NCI-H2029 treated with DMSO at 0.1 percent for 48 hours (cell line): Measurements from ENCODE around the gene LRRC8B.
"Not testable (repeated sequence)": the region's sequence is repeated elsewhere in the genome, so short reads cannot be mapped to it uniquely, and the experiment has no call there.

Experiments used
- DNase-seq: peaks from one replicate; lab custom pipeline; 2025; lab: John Stamatoyannopoulos, UW

The LRRC8B gene

DNA sequence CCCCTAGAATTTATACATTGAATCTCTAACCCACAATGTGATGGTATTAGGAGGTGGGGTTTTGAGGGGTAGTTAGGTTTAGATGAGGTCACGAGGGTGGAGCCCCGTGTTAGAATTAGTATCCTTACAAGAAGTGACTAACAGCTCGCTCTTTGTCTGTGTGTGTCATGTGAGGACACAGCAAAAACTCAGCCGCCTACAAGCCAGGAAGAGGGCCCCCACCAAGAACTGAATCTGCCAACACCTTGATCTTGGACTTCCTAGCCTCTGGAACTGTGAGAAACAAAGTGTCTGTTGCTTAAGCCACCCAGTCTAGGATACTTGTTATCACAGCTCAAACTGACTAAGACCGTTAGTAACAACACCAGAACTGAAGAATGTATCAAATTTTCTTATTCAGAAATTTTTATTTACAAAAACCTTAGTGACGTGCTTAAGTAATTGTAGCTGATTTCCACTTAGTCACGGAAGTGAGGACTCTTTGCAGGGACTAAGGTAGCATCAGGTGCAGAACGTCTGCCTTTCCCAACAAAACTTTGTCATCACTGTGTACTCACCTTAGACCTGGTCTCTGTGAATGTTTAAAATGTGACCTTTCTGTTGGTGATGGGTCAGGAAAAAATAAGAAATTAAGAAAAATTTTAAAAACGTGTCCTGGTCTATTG is 83.8 kb downstream of the LRRC8B start:
- DNase-seq = no peak

DNA sequence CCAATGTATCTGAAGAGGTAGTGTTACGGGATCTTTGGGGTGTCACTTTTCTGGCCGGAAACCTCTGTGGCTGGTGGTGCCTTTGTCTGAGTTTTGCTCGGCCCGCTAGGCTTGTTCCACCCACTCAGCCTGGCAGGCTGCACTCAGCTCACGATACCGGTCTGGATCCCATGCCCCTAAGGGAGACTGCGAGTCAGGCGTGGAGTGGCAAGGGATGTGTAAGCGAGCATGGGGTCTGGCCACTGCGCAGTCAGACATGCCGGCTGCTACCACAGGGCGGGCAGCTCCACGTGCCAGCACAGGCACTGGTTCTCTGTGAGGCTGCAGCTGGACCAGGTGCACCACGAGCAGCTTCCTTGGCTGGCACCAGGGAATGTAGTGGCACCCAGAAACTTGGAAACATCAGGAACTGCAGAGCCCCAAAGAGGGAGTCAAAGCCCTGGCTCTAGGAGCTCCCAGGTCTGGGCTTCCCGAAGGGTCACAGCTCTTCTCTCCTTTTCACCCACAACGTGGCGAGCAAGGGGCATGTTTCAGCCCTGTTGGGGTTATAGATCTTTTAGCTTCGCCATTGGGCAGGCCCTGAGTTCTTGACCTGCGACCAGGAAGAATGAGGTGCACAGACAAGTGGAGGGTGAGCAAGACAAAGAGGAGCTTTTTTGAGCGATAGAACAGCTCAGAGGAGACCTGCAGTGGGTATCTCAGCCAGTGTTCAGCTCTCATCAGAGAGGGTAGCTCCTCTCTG is 84.5 kb downstream of the LRRC8B start:
- DNase-seq = no peak

DNA sequence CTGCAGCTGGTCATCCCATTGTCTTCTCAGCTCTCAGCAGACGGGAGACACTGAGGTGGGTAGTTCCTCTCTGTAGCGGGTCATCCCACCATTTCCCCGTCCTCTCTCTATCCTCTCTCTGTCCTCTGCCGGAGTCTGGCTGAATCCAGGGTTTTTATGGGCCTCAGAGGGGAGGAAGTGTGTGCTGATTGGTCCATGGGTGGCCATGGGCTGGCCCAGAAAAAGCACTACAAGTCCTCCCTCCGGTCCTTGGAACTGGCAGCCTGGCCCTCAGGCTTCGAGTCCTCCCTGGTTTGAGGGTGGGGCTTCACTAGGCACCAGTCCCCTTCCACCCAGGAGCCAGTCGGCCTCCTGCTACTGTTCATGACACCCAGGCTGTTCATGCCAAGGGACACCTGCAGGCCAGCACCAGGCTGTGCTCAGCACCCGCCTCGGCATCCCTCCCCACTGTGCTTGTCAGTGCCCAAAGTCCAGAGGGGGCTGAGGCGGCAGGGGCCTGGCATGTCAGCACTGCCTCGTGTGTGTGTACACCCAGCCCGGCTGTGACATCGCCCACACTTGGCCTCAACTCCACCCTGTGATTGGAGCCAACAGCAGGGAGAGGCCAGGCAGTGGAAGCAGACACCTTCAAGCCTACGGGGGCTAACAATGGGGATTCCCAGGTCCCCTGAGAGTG is 85.3 kb downstream of the LRRC8B start:
- no peak for DNase-seq

DNA sequence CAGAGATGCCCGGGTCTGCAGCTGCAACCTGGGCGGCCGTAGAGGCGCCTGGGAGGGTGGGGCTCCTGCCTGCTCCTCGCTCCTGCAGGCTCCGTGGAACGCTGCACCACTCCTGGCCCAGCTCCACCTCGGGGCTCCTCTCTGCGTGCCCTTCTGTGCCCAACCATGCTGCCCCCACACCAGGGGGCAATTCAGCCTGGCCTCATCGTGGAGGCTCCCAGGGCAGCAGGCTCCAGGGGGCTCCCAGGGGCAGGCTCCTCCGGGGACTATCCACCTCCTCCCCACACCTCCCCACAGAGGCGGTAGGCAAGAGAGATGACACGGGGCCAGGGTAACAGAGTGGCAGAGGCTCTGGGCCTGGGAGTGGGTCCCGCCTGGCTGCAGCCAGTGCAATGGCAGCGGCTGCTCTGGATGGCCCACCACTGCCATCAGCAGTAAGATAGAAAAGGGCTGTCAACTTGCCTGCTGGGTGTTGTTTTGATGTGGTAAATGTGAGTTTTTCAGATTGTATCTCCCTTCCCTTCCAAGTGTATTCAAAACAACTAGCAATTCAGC is 85.9 kb downstream of the LRRC8B start:
- DNase-seq = no peak

DNA sequence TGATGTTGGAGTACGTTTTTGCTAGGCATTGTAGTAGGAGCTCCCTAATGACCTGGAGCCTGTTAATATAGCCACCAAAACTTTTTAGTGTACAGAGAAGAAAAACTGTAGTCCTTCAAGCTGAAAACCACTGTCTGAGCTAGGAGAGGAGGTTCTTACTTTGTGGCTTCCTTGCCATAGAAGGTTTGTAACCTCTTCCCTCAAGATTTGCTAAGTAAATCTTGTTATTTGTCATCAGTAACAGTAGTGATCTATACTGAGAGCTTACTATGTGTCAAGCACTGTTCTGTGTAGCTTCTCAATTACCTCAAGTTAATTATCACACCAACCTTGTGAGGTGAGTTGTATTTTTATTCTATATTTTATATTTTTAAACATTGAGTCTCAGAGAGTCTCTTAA is 87.1 kb downstream of the LRRC8B start:
- no peak for DNase-seq

DNA sequence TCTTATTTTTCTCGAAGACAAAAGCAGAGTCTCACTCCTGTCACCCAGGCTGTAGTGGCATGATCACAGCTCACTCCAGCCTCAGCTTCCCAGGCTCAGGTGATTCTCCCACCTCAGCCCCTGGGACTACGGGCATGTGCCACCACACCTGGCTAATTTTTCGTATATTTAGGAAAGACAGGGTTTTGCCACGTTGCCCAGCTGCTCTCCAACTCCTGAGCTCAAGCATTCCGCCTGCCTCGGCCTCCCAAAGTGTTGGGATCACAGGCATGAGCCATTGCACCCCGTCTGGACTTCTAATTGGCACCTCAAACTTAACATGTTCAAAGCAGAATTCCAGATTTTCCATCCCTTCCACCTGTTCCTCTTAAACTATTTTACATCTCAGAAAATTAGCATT is 89.3 kb downstream of the LRRC8B start:
- no peak for DNase-seq

DNA sequence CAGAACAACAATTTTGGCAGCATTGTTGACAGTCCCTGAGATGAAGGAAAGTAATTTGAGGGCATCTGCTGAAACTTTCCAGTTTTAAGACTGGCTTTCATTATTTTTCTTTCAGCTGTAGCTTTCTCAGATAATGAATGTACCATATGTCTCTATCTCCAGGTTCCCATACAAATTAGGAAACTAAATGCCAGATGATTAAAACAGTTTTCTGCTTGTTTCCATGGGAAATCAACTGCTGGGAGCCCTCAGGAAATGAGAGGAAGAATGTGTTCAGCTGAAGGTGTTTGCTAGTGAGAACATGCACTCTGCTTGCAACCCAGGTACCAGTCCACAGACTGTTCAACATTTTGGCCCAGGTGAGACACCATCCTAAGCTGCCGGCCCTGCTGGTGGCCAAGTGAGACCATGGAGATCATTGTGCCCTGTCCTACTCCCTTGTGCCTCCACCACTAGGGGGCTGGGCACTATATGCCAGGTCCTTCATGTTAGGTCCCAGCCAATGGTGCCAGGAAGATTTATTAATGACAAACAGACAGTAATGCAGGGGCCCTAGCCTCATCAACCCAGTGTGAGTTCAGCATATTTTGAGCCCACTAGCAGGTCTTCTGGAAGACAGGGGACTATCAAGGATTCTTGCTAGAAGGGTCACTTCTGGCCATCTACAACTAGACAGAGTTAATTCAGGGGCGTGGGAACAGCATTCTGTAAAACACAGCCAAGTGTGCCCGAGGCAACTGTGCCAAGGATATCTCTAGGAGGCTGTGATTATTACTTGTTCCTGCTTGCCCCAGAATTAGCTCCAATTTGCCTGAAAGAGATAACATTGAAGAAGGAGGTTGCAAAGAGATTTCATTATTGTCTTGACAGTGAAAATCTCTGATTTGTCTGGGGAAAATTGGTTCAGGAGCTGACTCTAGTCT is 91.3 kb downstream of the LRRC8B start:
- no peak for DNase-seq

DNA sequence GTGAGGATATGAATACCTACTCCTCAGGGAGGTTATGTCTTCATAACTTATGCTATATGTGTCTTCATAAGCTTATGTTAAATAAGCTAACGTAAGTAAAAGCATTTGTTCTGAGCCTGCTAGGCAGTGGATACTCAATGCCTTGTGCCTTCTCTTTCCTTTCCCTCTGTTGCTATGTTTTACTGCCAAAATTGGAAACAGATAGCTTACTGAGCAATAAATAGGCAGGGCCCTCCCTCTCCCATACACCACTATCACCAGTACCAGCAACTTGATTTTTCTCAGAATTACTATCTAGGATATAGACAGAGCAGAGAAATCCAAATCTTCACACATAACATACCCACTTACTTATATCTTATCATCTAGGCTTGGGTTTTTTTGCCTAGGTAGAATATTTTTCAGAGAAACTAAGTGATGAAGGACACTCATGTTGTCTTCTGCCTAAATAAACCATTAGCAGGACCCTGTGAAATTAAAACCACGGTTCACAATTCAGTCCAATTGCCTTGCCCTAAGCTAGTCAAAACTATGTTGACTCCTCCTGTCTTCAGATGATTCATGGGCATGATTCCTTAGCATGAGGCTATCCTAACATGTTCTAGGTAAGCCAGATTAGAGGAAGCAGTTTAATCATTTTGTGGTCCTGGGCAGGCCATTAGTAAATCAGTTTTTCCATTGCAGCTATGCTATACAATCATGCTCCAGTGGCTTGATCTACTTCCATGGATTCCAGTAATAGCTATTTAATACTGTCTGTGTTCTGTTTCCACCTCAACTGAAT is 92.4 kb downstream of the LRRC8B start:
- no peak for DNase-seq

DNA sequence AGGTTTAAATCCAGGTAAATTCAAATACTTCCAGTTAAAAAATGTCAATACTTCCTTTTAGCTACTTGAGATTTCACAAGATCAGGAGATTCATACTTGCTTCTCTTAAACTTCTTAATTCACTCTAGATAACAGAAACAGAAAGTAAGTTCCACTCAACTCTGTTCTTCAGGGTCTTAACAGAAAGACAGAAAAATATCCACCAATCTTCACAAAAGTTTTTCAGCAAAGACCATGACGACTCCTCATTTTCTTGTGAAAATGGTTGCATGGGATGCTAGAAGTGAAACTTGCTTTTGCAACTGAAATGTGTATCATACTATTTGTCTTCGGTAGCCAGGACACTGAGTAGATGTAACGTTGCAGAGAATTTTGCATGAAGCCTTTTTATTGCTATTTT is 96.0 kb downstream of the LRRC8B start:
- no peak for DNase-seq

DNA sequence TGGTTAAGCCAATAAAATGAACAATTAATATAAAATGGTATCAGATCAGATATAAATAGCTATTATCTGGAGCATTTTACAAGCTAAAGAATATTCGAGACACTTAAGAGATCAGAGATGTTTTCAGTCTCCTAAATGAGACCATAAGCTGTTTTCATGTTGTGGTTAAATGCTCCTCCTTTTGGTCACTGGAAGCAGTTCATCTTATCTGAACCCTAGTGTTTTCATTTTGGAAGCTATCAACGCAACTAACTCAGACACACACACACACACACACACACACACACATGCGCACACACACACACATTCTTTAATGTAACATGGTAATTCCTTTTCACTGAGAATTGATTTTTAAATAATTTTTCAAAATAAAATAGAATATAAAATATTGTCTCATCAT is 98.3 kb downstream of the LRRC8B start:
- no peak for DNase-seq

DNA sequence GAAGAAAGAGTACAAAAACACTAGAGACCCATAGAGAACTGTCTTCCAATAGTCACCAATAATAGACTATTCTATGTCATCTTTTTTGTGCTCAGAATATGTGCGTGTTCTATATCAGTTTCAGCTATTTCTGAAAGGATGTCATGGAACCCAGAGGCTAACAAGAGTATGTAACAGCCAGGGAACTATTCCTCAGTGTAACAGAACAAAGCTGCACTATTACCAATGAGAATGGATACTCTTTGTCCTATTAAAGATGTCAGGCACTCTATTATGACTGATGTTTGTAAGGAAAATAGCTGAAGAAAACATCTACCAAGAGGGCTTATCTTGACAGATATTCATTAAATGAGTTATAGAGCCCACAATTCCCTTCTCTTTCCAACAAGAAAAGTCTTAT is 99.7 kb downstream of the LRRC8B start:
- DNase-seq = no peak

DNA sequence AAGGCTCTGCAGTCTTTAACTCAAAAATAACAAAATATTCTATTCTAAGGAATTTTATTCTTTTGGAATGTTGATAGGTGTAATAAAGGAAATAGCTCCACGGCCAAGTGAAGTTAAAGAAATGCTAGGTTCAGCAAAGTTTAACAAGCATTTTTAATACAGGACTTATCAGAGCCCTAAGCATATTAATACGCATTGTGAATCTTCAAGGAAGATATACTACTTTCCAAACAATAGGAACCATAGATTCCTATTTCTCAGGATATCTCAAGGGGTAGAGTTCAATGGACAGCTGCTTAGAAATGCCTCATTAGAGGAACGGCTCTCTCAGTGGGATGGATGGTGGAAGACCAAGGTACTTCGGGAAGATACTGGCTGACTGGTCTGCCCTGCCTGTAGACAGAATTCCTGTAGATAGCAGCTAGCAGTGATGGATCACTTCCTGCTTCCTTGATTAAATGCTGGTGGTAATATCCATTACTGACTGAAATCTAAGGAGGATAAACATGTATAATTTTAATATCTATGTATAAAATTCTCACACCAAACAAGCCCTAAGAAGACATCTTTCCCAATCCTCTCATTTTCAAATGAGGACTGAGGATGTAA is 100.2 kb downstream of the LRRC8B start:
- no peak for DNase-seq

DNA sequence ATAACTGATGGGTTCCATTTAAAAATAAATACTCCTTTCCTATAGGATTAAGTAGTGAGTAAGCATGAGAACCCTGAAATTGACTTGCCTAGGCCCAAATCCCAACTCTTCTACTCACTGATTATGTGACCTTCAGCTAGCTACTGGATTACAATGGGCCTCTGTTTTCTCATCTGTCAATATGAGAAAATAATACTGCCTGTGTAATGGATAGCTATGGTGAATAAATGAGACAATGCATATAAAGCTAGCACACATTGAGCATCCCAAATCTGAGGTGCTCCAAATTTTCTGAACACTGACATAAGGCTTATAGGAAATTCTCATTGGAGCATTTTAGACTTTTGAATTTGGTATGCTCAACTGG is 103.0 kb downstream of the LRRC8B start:
- DNase-seq = no peak

DNA sequence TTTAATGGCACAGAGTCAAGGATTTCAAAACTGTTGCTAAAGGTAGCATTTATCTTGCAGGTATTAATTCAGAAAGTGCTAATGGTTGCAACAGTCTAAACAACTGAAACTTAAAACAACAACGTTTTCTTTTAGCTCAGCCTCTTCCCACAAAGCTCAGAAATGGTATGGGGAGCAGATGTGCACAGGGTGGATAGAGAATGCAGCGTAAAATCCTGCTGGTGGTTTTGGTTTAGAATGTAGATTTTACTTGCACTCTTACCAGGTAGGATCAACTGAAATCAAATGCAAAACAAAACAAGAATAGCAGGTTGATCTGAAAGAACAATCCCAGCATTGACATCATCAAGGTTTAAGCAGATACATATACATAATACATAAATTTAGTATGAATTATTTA is 104.5 kb downstream of the LRRC8B start:
- no peak for DNase-seq

DNA sequence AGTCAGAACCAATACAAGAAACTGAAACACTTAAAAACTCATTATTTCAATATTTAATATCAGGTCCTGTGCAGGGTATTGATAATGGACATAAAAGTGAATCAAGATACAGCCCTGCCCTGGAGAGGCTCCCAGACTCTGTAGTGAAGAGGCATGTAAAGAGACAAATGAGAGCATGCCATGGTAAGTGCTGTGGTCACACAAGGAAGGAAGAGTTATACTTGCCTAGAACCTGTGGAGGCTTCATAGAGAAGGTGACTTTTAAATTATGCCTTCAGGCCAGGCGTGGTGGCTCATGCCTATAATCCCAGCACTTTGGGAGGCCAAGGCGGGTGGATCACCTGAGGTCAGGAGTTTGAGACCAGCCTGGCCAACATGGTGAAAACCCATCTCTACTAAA is 105.0 kb downstream of the LRRC8B start:
- DNase-seq = not testable (repeated sequence)

DNA sequence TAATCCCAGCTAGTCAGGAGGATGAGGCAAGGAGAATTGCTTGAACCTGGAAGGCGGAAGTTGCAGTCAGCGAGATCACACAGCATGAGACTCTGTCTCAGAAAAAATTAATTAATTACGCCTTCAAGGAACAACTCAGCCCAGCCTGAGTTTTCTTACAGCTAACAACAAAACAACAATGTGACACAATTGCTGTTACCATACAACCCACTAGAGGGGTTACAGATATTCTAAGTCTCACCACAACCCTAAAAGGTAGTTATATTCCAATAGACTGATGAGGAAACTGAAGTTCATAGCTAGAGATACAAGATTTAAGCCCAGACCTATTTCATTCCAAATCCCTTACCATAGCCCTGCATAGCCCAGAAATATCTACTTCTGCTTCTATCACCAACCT is 105.4 kb downstream of the LRRC8B start:
- DNase-seq = no peak

DNA sequence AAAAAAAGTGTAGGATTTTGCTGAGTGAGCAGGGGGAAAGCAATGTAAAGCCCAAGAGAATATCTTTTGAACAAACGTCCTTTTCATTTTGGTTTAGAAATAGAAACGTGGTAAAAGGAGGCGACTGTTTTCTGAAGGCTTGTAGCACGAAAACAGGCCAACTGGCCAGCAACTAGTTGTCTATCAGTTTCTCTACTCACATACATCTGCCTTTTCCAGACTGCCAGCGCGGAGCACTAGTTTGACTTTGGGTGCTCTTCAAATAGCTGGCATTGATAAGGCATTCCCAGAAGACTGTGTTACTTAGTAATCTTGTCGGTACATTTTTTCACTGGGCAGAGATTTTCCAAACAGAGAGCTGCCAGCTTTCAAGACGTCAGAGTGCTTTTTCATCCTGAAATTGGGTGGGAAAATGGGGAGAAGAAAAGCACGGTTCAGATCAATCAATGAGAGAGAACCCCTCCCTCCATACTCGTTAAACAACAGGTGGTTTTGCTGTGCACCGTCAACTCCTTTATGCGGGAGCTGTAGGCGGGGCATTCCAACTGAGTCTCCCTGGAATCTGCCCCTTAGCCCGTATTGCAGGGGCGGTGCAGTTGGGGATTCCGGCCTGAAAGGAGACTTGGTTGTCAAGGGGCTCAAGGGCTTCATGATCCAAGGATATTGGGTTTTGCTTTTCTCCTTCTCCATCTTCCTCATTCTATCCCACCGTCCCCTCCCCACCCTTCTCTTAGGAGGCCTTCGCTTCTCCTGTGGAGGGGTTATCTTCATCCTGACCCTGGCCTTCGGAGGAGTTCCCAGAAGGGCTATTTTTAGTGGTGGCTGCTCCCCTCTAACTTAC is 107.4 kb downstream of the LRRC8B start:
- no peak for DNase-seq

DNA sequence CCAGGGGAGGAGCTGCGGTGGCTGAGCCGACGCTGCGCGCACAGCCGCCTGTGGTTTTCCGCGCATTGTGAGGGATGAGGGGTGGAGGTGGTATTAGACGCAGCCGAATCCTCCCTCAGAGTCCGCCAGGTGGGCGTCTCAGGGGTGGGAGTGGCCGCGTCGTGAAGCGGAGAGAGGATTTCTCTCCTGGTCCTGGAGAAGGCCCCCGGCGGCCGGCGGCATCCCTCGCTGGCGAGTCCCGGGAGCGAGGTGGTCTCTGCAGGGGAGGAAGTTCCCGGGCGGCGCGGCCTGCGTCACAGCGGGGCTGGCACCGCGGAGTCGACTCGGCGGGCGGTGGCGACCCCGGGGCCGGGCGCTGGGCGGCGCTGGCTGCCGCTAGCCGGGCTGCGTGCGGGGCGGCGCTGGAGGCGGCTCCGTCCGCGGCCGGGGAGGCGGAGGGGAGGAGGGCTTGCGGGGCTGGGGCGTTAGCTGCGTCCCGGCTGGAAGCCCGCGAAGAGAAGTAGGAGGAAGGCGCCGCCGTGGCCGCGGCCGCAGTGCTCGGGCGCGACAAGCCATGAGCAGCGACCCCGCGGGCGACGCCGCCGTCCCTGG is 108.1 kb downstream of the LRRC8B start, which contains the start of gene LRRC8C:
Gene LRRC8C, plus strand, starts transcription at position 464 of the 591 bp plus-strand sequence. CDS start 53,354 bp downstream, outside the sequence.
- DNase-seq = peak; percentile 24

DNA sequence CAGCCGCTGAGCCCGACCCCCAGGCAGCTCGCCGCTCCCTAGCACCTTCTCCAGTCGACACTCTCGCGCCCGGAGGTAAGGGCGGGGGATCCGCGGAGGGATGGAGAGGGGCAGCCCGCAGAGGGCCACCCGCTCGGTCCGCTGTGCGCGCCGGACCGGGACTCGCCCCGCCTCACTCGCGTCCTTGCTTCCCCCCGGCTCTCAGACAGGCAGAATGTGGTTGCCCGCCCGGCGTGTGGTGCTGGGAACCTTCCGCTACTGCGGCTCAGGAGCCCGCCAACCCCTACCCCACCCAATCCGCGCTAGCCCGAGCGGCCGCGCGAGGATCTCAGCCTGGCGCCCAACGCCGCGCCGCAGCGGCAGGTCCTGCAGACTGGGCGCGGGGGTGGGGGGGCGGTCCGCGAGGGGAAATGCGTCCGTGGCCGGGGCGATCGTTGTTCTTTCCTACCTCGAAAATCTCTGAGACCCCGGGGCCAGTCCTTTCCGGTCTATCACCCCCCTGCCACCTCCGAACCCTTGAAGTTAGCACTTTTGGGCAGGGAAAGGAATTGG is 108.7 kb downstream of the LRRC8B start:
- peak; percentile 24 for DNase-seq
